IPS DF 6.9 (cell line): ENCODE data around the gene NAAA.
"Not testable (repeated sequence)": the region's sequence is repeated elsewhere in the genome, so short reads cannot be mapped to it uniquely, and the experiment has no call there.

Source experiments
- DNase-seq: peaks from one replicate; pipeline ENCODE4 v3.0.0-alpha.2; 2013; ENCODE audit warnings: low read depth, low spot score
- H3K27ac ChIP-seq: one replicate; pipeline ENCODE4 v1.5.1; 2013; ENCODE audit warnings: low read length, control low read depth
- H3K27me3 ChIP-seq: 2 replicates; pipeline ENCODE4 v1.6.1; 2013; ENCODE audit warnings: mild to moderate bottlenecking, low read length; ENCODE audit not compliant: control insufficient read depth, insufficient read depth
- H3K36me3 ChIP-seq: 2 replicates; pipeline ENCODE4 v1.6.1; 2013; ENCODE audit warnings: low read length; ENCODE audit not compliant: control insufficient read depth, insufficient read depth
- H3K4me1 ChIP-seq: 2 replicates; pipeline ENCODE4 v1.6.1; 2013; ENCODE audit warnings: low read length; ENCODE audit not compliant: control insufficient read depth, insufficient read depth
- H3K4me3 ChIP-seq: 2 replicates; pipeline ENCODE4 v1.5.1; 2013; ENCODE audit warnings: mild to moderate bottlenecking, low read length
- H3K9me3 ChIP-seq: 2 replicates; pipeline ENCODE4 v1.6.1; 2013; ENCODE audit warnings: low read length, inconsistent platforms; ENCODE audit not compliant: control insufficient read depth, insufficient read depth
- WGBS: extraction: QIAGEN DNeasy Blood & Tissue Kit; methylation state at CpG from one replicate; pipeline ENCODE4 v1.1.7; 2013; ENCODE audit warnings: mixed read lengths, missing lambda C conversion rate; ENCODE audit not compliant: insufficient read length, insufficient coverage; 5-methylcytosine and 5-hydroxymethylcytosine counted together

The NAAA gene

DNA sequence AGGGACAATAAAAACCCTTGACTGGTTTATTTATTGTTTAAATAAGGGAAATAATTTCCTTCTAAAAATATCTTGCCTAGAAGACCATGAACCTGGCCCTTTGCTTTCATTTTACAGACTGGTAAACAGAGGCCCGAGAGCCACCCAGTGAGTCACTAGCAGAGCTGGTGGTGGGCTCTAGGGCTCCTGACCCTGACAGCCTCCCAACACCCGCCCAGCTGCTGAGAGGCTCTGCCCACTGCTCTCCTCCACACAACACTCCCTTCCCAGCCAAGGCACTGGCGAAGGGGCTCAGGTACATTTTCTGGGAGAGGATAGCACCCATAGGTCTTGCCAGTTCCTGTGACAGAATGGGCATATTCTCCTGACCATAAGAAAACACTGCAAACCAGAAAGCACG is 20.5 kb downstream of the NAAA start:
- Histone ChIP-seq H3K4me1 (no peaks in the 10 kb centered on the region), H3K27me3 (no peaks in the 10 kb centered on the region), H3K27ac (no peak overlapping the region), H3K4me3 (no peak overlapping the region), H3K36me3 (peaks cover 3% of the 10 kb centered on the region; the same call in 1 of the 2 replicates), H3K9me3 (no peaks in the 10 kb centered on the region)
- DNase-seq = no peak
- no CpG with 5 or more reads among the region's 4 CpGs for WGBS

DNA sequence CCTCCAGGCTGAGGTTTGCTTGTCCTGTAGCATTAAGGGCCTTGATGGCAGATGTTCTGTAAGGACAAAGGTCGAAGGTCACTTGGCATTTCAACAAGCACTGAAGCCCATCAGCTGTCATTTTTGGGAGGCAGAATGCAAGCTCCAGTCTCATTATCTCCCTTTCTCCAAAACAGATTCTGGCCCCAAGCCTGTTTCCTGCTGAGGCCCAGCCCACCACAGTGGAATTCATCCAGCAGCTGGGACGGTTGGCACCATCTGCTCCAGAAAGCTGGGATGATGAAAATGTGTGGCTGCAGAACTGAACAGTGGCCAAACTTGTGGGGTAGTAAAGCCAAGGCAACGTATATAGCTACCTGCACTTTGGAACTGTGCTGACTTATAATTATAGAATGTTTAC is 20.9 kb downstream of the NAAA start:
- Histone ChIP-seq H3K27ac (no peak overlapping the region), H3K4me1 (no peaks in the 10 kb centered on the region), H3K27me3 (no peaks in the 10 kb centered on the region), H3K9me3 (no peaks in the 10 kb centered on the region), H3K36me3 (peaks cover 3% of the 10 kb centered on the region; the same call in 1 of the 2 replicates), H3K4me3 (no peak overlapping the region)
- DNase-seq = no peak
- no CpG with 5 or more reads among the region's 3 CpGs for WGBS

DNA sequence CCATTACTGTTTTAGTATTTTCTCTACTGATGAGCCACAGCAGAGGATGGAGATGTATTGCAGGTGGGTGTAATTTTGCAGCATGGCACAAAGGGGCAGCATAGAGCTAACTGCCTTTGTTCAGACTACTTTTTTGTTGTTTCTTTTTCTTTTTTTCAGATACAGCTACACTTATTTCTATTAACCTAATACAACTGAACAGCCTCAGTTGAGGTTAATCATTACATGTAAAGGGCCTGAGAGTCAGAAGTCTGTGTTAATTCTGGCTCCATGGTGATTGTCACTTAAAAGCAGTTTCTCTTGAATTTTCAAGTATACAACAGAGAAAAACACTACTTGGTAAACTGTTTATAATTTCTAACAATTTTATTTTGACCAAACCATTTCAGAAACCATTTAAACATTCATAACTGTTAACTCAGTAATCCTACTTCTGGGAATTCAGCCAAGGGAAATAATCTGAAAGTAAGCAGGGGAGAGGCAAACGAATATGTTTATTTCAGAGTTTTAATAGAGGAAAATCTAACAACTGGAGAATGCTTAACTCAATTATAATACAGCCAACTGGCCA is 24.6 kb downstream of the NAAA start:
- no peak overlapping the region for H3K4me3 ChIP-seq
- H3K36me3 ChIP-seq = peaks cover 3% of the 10 kb centered on the region; the same call in 1 of the 2 replicates
- DNase-seq = no peak
- WGBS = no CpG with 5 or more reads among the region's 1 CpG
- no peaks in the 10 kb centered on the region for H3K4me1 ChIP-seq
- H3K27ac ChIP-seq = no peak overlapping the region
- H3K9me3 ChIP-seq = no peaks in the 10 kb centered on the region; the same call in 1 of the 2 replicates
- H3K27me3 ChIP-seq = no peaks in the 10 kb centered on the region

DNA sequence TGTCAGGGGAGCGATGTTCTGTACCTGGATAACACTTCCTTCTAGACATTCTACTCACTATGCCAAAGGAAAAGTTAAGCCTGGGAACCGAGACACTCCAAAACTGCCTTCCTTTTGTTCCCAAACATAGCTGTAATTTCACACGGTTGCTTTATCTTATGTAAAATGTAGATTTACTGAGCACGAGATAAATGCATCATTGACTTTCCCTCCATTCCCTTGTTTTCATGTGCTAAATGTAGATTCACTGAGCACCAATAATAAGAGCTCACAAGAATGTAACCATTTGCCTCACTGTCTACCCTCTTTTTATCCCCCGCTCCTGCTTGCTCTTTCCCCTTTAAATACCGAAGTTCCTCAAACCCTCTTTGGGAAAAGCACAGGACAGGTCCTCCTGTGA is 27.8 kb downstream of the NAAA start:
- Histone ChIP-seq H3K4me1 (no peaks in the 10 kb centered on the region), H3K9me3 (peaks cover 2% of the 10 kb centered on the region), H3K36me3 (no peaks in the 10 kb centered on the region), H3K4me3 (no peak overlapping the region), H3K27me3 (no peaks in the 10 kb centered on the region), H3K27ac (no peak overlapping the region)
- no CpG with 5 or more reads among the region's 6 CpGs for WGBS
- no peak for DNase-seq

DNA sequence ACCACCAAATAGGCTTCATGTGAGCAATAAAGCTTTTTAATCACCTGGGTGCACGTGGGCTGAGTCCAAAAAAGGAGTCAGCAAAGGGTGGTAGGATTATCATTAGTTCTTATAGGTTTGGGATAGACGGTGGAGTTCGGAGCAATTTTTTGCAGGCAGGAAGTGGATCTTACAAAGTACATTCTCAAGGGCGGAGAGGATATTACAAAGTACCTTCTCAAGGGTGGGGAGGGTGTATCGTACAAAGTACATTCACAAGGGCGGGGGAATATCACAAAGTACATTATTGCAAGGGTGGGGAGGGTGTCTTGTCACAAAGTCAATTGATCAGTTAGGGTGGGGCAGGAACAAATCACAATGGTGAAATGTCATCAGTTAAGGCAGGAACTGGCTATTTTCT is 30.0 kb downstream of the NAAA start:
- not testable (repeated sequence) for DNase-seq, H3K36me3 ChIP-seq, H3K4me1 ChIP-seq, H3K27me3 ChIP-seq, H3K9me3 ChIP-seq, H3K27ac ChIP-seq, H3K4me3 ChIP-seq
- no CpG with 5 or more reads among the region's 6 CpGs for WGBS

DNA sequence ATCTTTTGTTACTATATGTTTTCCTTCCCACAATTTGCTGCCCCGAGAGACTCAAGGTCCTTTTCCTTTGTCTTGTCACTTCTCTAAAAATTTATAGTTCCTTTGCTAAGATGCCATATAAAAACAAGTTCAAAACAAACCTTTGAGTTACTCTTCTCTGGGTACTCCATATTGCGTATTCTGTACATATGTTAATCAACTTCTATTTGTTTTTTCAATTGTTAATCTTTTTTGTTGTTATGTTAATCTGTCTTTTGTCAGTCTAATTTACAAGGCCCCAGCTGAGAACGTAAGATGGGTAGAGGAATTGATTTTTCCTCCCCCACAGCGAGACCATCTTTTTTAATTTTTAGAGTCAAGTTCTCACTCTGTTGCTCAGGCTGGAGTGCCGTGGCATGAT is 31.4 kb downstream of the NAAA start:
- H3K27ac ChIP-seq = no peak overlapping the region
- no peaks in the 10 kb centered on the region for H3K27me3 ChIP-seq
- H3K9me3 ChIP-seq = peaks cover 2% of the 10 kb centered on the region
- H3K36me3 ChIP-seq = no peaks in the 10 kb centered on the region
- no peaks in the 10 kb centered on the region for H3K4me1 ChIP-seq
- no peak for DNase-seq
- no peak overlapping the region for H3K4me3 ChIP-seq
- WGBS = no CpG with 5 or more reads among the region's 5 CpGs

DNA sequence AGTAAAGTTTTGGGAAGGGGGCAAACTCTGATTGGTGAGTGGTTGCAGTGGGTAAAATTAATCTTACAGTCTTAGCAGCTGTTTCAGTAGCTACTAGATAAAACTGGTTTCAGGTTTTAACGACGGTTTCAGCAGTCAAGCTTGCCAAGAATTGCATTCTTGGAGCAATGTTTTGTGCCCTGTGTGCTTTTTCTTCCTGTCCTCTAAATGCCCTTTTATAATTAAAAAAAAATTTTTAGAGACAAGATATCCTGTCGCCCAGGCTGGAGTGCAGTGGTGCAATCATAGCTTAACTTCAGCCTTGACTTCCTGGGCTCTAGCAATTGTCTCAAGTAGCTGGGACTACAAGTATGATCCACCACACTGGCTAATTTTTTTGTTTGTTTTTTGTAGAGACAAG is 32.3 kb downstream of the NAAA start:
- no peak overlapping the region for H3K4me3 ChIP-seq
- DNase-seq = no peak
- no peaks in the 10 kb centered on the region for H3K27me3 ChIP-seq
- H3K27ac ChIP-seq = no peak overlapping the region
- H3K4me1 ChIP-seq = no peaks in the 10 kb centered on the region
- WGBS = no CpG with 5 or more reads among the region's 3 CpGs
- peaks cover 2% of the 10 kb centered on the region for H3K9me3 ChIP-seq
- H3K36me3 ChIP-seq = no peaks in the 10 kb centered on the region

DNA sequence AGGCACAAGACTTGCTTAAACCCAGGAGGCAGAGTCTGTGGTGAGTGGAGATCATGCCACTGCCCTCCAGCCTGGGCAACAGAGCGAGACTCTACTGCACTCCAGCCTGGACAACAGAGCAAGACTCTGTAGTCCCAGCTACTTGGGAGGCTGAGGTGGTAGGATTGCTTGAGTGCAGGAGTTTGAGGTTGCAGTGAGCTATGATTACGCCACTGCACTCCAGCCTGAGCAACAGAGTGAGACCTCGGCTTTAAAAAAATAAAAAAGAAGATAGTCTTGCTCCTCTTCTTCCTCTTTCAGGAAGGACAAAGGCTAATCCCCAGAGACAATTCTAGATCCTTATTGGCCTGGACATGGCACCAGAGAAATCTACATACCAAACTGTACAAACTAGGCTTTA is 32.8 kb downstream of the NAAA start:
- Histone ChIP-seq H3K9me3 (peaks cover 2% of the 10 kb centered on the region), H3K4me3 (no peak overlapping the region), H3K27me3 (no peaks in the 10 kb centered on the region), H3K36me3 (no peaks in the 10 kb centered on the region), H3K27ac (no peak overlapping the region), H3K4me1 (no peaks in the 10 kb centered on the region)
- no CpG with 5 or more reads among the region's 3 CpGs for WGBS
- DNase-seq = no peak

DNA sequence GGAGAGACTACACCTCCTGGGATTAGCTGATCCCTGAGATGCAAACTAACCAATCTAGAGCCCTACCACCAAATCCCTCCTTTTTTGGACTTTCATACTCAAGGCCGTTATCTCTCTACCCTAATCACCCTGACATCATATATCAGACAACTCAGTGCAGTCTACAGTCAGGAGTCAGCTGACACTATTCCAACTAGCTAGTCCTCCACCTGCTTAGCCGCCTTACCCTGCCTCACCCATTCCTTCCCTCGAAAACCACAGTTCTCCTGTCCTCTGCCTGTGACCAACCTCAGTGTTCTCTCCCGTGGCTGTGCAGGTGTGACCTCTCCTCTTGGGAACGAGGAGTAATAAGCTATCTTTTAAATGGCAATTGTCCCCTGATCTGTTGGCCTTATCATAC is 36.7 kb downstream of the NAAA start:
- no peak overlapping the region for H3K4me3 ChIP-seq
- no peak for DNase-seq
- H3K36me3 ChIP-seq = no peaks in the 10 kb centered on the region
- H3K27ac ChIP-seq = no peak overlapping the region
- no peaks in the 10 kb centered on the region for H3K27me3 ChIP-seq
- no CpG with 5 or more reads among the region's 5 CpGs for WGBS
- H3K4me1 ChIP-seq = no peaks in the 10 kb centered on the region
- no peaks in the 10 kb centered on the region for H3K9me3 ChIP-seq

DNA sequence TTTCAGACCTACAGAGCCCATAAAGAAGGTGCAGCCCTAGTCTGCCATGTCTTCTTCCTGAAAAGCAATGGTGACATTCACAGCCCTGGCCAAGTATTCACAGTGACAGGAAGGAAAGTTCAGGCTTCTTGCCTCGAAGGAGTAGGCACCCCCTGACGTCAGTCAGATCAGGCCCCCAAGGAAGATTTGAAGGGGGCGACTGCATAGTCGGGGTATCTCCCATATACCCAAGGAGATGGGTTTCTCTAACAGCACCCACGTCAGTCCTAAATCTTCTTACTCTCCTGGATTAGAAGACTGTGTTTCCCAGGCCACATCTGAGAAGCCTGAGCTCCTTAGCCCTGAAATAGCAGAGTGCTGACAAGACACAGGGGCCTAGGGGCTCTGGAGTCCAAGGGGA is 38.5 kb downstream of the NAAA start, which contains the start of gene PPEF2:
TSS of gene PPEF2 (minus strand) at position 101 of the 400 bp plus-strand sequence. CDS start 6,127 bp downstream, outside the sequence.
- Histone ChIP-seq H3K4me1 (no peaks in the 10 kb centered on the region), H3K27me3 (no peaks in the 10 kb centered on the region), H3K36me3 (no peaks in the 10 kb centered on the region), H3K4me3 (no peak within 1 kb of the TSS), H3K27ac (no peak within 1 kb of the TSS), H3K9me3 (no peaks in the 10 kb centered on the region)
- no CpG with 5 or more reads among the region's 5 CpGs for WGBS
- DNase-seq = no peak

DNA sequence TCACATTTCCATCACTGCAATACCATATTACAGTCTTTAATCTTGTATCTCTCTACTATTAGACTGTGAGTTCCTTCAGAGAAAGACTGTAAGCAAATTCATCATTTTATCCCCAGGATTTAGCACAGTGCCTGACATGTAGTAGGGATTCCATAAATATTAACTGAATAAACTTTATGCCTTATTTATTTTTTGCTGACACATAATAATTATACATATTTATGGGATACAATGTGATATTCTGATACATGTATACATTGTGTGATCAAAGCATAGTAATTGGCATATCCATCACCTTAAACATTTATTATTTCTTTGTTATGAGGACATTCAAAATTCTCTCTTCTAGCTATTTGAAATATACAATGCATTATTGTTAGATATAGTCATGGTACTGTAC is 42.3 kb downstream of the NAAA start:
- no peaks in the 10 kb centered on the region for H3K4me1 ChIP-seq
- H3K27ac ChIP-seq = no peak overlapping the region
- no peak overlapping the region for H3K4me3 ChIP-seq
- no peak for DNase-seq
- H3K27me3 ChIP-seq = no peaks in the 10 kb centered on the region
- H3K9me3 ChIP-seq = no peaks in the 10 kb centered on the region
- no peaks in the 10 kb centered on the region for H3K36me3 ChIP-seq
